IPS DF 4.7 (cell line): ENCODE data around the gene SYT13.

Experiments
- DNase-seq: peaks from one replicate; pipeline ENCODE4 v3.0.0-alpha.2; 2013; ENCODE audit warnings: low spot score; ENCODE audit errors: extremely low read depth

The SYT13 gene

GRCh38 chr11:45224766-45225165 is 61.4 kb downstream of the SYT13 start:
- no peak for DNase-seq

- no peak for DNase-seq
Observed at GRCh38 chr11:45223496-45223895, 62.6 kb downstream of the SYT13 start.

- DNase-seq = no peak
Observed at GRCh38 chr11:45219411-45219810, 66.7 kb downstream of the SYT13 start.

DNA sequence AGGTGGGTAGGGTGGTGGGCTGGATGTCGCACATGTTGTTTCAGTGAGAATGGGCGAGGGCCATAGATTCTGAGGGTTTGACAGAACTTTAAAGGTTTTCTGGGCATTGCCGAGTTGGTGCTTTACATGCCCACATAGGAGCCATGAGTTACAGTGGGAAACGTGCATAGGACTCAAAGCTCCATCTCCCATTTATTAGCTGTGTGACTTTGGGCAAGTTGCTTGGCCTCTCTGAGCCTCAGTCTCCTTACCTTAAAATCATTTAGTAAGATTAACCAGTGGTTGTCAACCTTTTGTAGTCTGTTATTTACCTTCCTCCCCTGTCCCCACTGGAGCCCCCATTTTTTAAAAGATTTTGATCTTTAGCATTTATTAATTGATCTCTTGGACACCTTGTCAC is 67.4 kb downstream of the SYT13 start:
- DNase-seq = no peak

DNA sequence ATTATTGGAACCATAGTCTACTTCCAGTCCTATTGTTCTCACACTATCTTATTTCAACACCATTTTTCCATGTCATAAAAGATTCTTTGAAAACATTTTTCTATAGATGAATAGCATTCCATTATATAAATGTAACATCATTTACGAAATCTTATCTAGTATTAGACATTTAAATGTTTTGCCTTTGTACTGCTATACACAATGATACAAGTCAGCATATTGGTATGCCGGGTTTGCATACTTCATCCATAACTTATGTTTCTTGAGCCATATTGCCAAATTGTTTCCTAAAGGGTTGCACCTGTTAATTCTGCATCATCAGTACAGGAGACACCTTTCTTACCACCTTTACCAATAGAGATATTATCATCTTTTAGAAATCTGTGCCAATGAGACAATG is 68.2 kb downstream of the SYT13 start:
- no peak for DNase-seq

DNA sequence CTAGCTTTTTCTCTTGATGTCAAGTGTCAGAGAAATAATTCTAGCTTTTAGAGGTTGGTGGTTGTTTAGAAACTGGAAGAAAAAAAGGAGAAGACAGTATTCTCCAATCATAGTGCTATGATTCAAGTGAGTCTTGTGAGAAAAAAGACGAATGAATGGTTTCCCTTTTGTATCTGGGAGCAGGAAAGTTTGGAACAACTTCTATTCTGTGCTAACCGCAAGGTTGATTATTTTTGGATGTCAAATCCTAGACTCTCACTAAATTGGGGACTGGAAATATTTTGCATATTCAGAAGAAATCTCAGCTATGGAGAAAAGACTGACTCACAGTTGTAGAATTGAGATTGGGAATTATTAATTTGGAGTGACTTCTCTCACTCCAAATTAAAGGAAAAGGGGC is 69.2 kb downstream of the SYT13 start:
- DNase-seq = no peak

DNA sequence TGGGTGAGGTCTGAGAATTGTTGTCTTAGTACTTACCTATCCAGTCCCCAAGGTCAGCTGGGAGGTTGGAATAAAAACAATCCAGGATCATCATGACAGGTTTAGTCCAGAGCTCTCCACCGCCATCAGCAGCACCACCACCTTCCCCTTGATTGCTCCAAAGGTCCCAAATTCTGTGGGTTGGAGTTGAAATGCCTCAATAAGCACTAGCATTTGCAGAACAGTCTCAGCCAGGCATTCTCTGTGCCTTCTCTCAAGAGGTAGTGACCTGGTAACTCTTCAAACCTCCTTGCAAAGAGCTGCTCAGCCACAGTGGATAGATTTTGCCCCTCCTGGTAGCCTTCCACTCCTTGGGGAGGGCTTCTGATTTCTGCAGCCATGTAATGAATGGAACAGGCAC is 70.1 kb downstream of the SYT13 start:
- DNase-seq = no peak

- DNase-seq = no peak
Observed at GRCh38 chr11:45215098-45215865, 70.9 kb downstream of the SYT13 start.

- DNase-seq = no peak
Observed at GRCh38 chr11:45213717-45214116, 72.4 kb downstream of the SYT13 start.

- no peak for DNase-seq
Observed at GRCh38 chr11:45213316-45213665, 72.8 kb downstream of the SYT13 start.

DNA sequence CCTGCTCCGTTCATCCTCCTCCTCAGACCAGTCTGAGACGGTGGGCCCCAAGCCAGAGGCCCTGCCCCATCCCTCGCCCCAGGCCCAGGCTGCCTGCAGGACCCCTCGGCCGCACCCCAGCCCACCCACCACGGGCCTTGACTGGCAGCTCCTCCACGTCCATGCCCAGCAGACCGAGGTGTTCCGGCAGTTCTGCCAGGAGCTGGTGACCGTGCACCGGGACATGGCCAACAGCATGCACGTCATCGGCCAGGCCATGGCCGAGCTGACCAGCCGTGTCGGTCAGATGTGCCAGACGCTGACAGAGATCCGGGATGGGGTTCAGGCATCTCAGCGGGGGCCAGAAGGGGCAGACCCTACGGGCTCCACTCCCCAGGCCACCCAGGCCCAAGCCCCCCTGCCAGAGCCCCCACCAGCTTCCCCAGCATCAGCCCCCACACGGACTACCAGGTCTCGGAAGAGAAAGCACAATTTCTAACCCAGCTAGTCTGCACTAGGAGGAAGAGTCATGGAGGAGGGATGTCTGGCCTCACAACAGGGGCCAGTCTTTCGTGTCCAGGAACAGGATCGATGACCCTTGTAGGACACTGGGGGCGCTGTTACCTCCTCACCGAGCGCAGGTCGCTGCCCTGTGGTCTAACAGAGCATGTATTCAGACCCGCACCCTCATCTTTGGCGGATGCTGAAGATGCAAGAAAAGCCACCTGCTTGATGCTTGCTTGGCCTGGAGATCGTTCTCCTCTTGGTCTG is 73.4 kb downstream of the SYT13 start:
- DNase-seq = no peak

GRCh38 chr11:45211732-45212131 is 74.4 kb downstream of the SYT13 start:
- no peak for DNase-seq

- DNase-seq = no peak
Observed at GRCh38 chr11:45210846-45211245, 75.3 kb downstream of the SYT13 start.

DNA sequence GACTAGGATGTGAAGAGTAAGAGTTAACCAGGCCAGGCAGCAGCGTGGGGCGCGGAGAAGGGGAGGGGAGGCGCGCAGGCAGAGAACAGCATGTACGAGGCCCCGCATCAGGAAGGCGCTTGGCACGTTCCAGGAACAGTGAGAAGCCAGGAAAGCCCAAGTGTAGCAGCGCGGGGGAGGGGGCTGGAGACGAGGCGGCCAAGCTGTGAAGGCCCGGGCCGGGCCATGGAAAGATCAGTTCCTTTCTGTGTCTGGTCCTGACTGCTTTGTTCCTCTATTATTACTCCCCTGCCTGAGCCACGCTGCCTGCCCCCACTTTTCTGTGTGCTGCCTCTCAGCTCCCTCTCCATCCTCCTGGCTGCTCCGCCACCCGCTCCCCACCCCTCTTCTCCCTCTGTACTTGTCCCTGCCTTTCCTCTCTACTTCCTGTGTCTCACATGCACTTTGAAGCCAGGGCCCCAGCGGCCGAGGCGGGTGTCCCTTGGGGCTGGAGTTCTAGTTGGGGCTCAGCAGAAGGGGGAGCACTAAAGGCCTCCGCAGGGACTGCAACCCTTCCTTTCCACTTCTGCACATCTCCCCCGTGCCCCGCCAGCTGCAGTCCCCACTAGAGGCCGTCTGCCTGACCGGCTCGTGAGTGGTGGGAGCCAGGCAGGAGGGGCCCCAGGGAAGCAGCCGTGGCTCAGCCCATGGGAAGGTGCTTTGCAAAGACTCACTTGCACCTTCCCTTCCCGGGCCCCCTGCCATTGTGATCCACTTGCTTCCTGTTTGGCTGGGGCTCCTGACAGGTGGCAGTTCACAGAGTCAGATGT is 76.0 kb downstream of the SYT13 start:
- DNase-seq = no peak

GRCh38 chr11:45209000-45209879 is 76.9 kb downstream of the SYT13 start:
- no peak for DNase-seq

GRCh38 chr11:45208135-45208534 is 78.0 kb downstream of the SYT13 start:
- DNase-seq = no peak

DNA sequence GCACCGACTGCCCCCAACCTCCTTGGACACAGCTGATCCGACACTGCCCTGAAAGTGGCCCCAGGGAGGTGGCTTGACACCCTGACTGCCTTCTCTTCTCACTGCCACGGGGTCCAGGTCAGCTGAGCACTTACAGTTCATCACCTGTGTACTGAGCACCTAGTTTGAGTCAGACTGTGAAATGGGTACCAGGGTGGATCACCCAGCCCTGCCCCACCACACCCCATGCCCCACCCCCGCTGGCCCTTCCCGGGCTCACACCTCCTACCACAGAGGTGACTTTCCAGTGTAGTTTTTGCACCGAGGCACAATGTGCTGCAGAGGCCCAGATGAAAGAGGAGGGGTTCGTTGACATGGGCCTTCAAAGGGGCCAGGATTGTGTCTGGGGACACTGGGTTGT is 80.2 kb downstream of the SYT13 start:
- no peak for DNase-seq

DNA sequence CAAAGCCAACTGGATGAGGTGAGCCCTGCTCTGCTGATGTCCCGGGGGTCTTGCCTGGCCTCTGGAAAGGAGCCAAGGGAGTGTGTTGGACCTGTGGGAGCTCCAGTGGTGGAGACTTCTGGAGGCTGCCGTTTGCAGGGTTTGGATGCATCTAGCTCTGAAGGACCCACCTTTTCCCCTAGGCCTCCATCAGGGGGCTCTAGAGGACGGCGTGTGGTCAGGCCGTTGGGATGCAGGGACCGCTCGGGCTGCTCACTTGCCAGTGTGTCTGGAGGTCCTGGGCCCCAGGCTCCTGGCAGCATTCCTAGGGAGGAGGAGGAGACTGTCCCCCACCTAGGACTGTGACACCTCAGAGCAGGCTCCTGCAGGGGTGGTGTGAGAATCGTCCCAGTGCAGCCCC is 81.4 kb downstream of the SYT13 start:
- DNase-seq = no peak

DNA sequence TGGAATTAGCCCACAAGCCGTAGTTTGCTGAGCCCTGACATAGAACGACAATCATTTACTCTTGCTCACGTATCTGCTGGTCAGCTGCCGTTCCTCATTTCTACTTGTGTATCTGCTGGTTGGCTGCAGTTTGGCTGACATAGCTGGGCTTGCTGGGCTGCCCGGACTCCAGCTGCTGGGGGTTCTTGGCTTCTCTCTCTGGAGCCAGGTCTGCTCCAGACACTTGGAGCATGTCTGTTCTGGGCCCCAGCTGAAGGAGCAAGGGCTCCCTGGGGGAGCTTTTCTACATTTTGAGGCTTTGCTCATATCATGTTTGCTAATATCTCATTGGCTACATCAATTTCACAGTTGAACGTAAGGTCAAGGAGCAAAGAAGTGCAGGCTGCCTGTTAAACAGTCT is 92.4 kb downstream of the SYT13 start:
- no peak for DNase-seq
